Liver (tissue), 9 donors: ENCODE measurements around the gene TTLL5. TPM values are rescaled to one million over a fixed set of nuclear protein-coding genes. Genes with fewer than 3 reads are reported as not detected.
A peak's percentile ranks its signal among the peaks of the same experiment; 100 is the strongest.

Experiments used
- DNase-seq: peaks from one replicate; pipeline ENCODE4 v3.0.0-alpha.2; 2017; ENCODE audit warnings: low spot score
- H3K27ac ChIP-seq, 2 donors: one replicate each; pipeline ENCODE4 v1.7.0; 2013; ENCODE audit warnings: inconsistent platforms in 2 of 2, low read length in 2 of 2, control low read depth in 1 of 2, low read depth in 1 of 2, mild to moderate bottlenecking in 1 of 2
- H3K27me3 ChIP-seq, 4 donors: one replicate each; pipeline versions ENCODE4 v1.6.1 to v1.7.0; 2013; ENCODE audit warnings: low read length in 3 of 4, inconsistent platforms in 1 of 4, mild to moderate bottlenecking in 1 of 4, moderate library complexity in 1 of 4; ENCODE audit not compliant: control insufficient read depth in 4 of 4, insufficient read depth in 4 of 4
- H3K36me3 ChIP-seq, 4 donors: one replicate each; pipeline versions ENCODE4 v1.6.1 to v1.7.0; 2013; ENCODE audit warnings: low read length in 3 of 4, mild to moderate bottlenecking in 3 of 4, low read depth in 1 of 4, moderate library complexity in 1 of 4; ENCODE audit not compliant: control insufficient read depth in 4 of 4, insufficient read depth in 3 of 4
- H3K4me1 ChIP-seq, 4 donors: one replicate each; pipeline versions ENCODE4 v1.6.1 to v1.7.0; 2013; ENCODE audit warnings: low read length in 3 of 4, mild to moderate bottlenecking in 3 of 4, moderate library complexity in 1 of 4; ENCODE audit not compliant: control insufficient read depth in 4 of 4, insufficient read depth in 4 of 4
- H3K4me3 ChIP-seq, 3 donors: one replicate each; pipeline versions ENCODE4 v1.6.1 to v1.7.0; 2013; ENCODE audit warnings: low read length in 3 of 3, control low read depth in 1 of 3, low read depth in 1 of 3, mild to moderate bottlenecking in 1 of 3
- H3K9ac ChIP-seq, 2 donors: one replicate each; pipeline ENCODE4 v1.7.0; 2013; ENCODE audit warnings: low read length in 2 of 2, mild to moderate bottlenecking in 2 of 2, moderate library complexity in 2 of 2, control low read depth in 1 of 2, low read depth in 1 of 2
- H3K9me3 ChIP-seq, 4 donors: one replicate each; pipeline versions ENCODE4 v1.6.1 to v1.7.0; 2013; ENCODE audit warnings: low read length in 3 of 4; ENCODE audit not compliant: control insufficient read depth in 4 of 4
- CTCF ChIP-seq: fragments of 150-350 bp; IDR thresholded peaks from 2 replicates; pipeline ENCODE4 v1.5.1; 2017; ENCODE audit warnings: improper control_type of control experiment, low read depth, low read length; ENCODE audit not compliant: missing input control
- EGR1 ChIP-seq, 2 donors: IDR thresholded peaks; 2 replicates each; pipeline ENCODE4 v1.6.1; 2016 to 2018; ENCODE audit warnings: antibody characterized with exemption in 2 of 2, low read depth in 2 of 2
- FOXA2 ChIP-seq: IDR thresholded peaks from 2 replicates; pipeline ENCODE4 v1.6.1; 2016; ENCODE audit warnings: antibody characterized with exemption
- HNF4A ChIP-seq, 2 donors: conservative IDR thresholded peaks; 2 replicates each; pipeline ENCODE4 v1.6.1; 2016; ENCODE audit warnings: antibody characterized with exemption in 2 of 2, mild to moderate bottlenecking in 2 of 2
- HNF4G ChIP-seq: IDR thresholded peaks from 2 replicates; pipeline ENCODE4 v1.6.1; 2016; ENCODE audit warnings: antibody characterized with exemption
- JUND ChIP-seq, 2 donors: IDR thresholded peaks; 2 replicates each; pipeline ENCODE4 v1.6.1; 2016; ENCODE audit warnings: antibody characterized with exemption in 2 of 2
- MAX ChIP-seq: IDR thresholded peaks from 2 replicates; pipeline ENCODE4 v1.6.1; 2016; ENCODE audit warnings: antibody characterized with exemption
- NR2F2 ChIP-seq: IDR thresholded peaks from 2 replicates; pipeline ENCODE4 v1.6.1; 2016; ENCODE audit warnings: antibody characterized with exemption
- RAD21 ChIP-seq, 2 donors: IDR thresholded peaks; 2 replicates each; pipeline ENCODE4 v1.6.1; 2016; ENCODE audit warnings: antibody characterized with exemption in 2 of 2, mild to moderate bottlenecking in 2 of 2
- REST ChIP-seq: IDR thresholded peaks from 2 replicates; pipeline ENCODE4 v1.6.1; 2016; ENCODE audit warnings: antibody characterized with exemption, mild to moderate bottlenecking
- RXRA ChIP-seq, 2 donors: IDR thresholded peaks; 2 replicates each; pipeline ENCODE4 v1.6.1; 2017 to 2018; ENCODE audit warnings: antibody characterized with exemption in 2 of 2, mild to moderate bottlenecking in 1 of 2
- TAF1 ChIP-seq: conservative IDR thresholded peaks from 2 replicates; pipeline ENCODE4 v1.6.1; 2016; ENCODE audit warnings: antibody characterized with exemption, mild to moderate bottlenecking
- YY1 ChIP-seq: IDR thresholded peaks from 2 replicates; pipeline ENCODE4 v1.6.1; 2016; ENCODE audit warnings: antibody characterized with exemption, mild to moderate bottlenecking
- ZBTB33 ChIP-seq: IDR thresholded peaks from 2 replicates; pipeline ENCODE4 v1.6.1; 2016; ENCODE audit warnings: antibody characterized with exemption
- WGBS: extraction: QIAGEN DNeasy Blood & Tissue Kit; methylation state at CpG from one replicate; pipeline ENCODE4 v1.1.7; 2013; 5-methylcytosine and 5-hydroxymethylcytosine counted together
- polyA plus RNA-seq, 2 donors: library from polyadenylated mRNA; stranded (reverse) in 1 of 2; unstranded in 1 of 2; fragments of 200-250 nt in 1 of 2; fragments of >200 nt in 1 of 2; fragmentation: Nextera tagmentation in 1 of 2; extraction: Ambion mirVana in 1 of 2; gene quantifications; one replicate each; pipeline versions ENCODE4 v1.2.1 to v1.2.3, GENCODE V29; 2013 to 2015
- total RNA-seq, 2 donors: library from RNA; depleted of rRNA; stranded (reverse); fragments of >200 nt; gene quantifications; one replicate each; pipeline ENCODE4 v1.2.3, GENCODE V29; 2014
- donor health status: healthy.
- donor health status: healthy.
- donor health status: healthy.
- donor health status: healthy.
- donor health status: healthy.

Gene TTLL5
- total and polyA plus RNA-seq, 4 donors: 4.3 to 14.2 (median 9.8) TPM

- Histone ChIP-seq H3K36me3 (no peaks in the 10 kb centered on the region), H3K9me3 (no peaks in the 10 kb centered on the region), H3K9ac (no peak overlapping the region), H3K4me1 (peaks cover 0 to 39% (median 14%) of the 10 kb centered on the region in 4 donors), H3K27ac (no peak overlapping the region), H3K27me3 (no peaks in the 10 kb centered on the region), H3K4me3 (no peak overlapping the region)
- TF ChIP-seq TAF1: no peak
- no peak for TF ChIP-seq FOXA2
- no peak for DNase-seq
- WGBS: 76% methylated on average over 10 of the region's 10 CpGs
Observed at GRCh38 chr14:75978249-75978731, 317.2 kb downstream of the TTLL5 start.

GRCh38 chr14:75979071-75979571, 318.1 kb downstream of the TTLL5 start:
- Histone ChIP-seq H3K36me3 (no peaks in the 10 kb centered on the region), H3K9me3 (no peaks in the 10 kb centered on the region), H3K4me1 (peaks cover 0 to 47% (median 20%) of the 10 kb centered on the region in 4 donors), H3K27me3 (no peaks in the 10 kb centered on the region), H3K4me3 (peak overlapping the region in 1 of 3 donors; percentile 2), H3K27ac (no peak overlapping the region), H3K9ac (peak overlapping the region in 1 of 2 donors; percentile 18)
- no peak for DNase-seq
- WGBS: 62% methylated on average over 14 of the region's 14 CpGs
- TF ChIP-seq RAD21 (IDR thresholded peaks at IDR 0.05): peak; percentile 53 to 71
- no peak for TF ChIP-seq HNF4A (conservative IDR thresholded peaks at IDR 0.05)
- no peak for TF ChIP-seq NR2F2
- TF ChIP-seq CTCF: peak; percentile 28
- no peak for TF ChIP-seq YY1

GRCh38 chr14:75979648-75980565, 318.9 kb downstream of the TTLL5 start:
- TF ChIP-seq RAD21 (IDR thresholded peaks at IDR 0.05): no peak
- TF ChIP-seq EGR1 (IDR thresholded peaks at IDR 0.05; ENCODE audit: low read depth in 2 of 2): no peak
- TF ChIP-seq MAX: no peak
- TF ChIP-seq FOXA2: no peak
- no peak for TF ChIP-seq NR2F2
- no peak for TF ChIP-seq HNF4G
- no peak for TF ChIP-seq JUND (IDR thresholded peaks at IDR 0.05)
- TF ChIP-seq ZBTB33: no peak
- no peak for TF ChIP-seq TAF1
- no peak for TF ChIP-seq RXRA (IDR thresholded peaks at IDR 0.05)
- no peak for TF ChIP-seq CTCF
- no peak for TF ChIP-seq REST
- no peak for TF ChIP-seq YY1
- no peak for TF ChIP-seq HNF4A (conservative IDR thresholded peaks at IDR 0.05)
- Histone ChIP-seq H3K27ac (peak overlapping the region in 1 of 2 donors; percentile 45), H3K9ac (peak overlapping the region in 1 of 2 donors; percentile 4), H3K4me1 (peaks cover 2 to 54% (median 28%) of the 10 kb centered on the region in 4 donors), H3K9me3 (no peaks in the 10 kb centered on the region), H3K27me3 (no peaks in the 10 kb centered on the region), H3K36me3 (no peaks in the 10 kb centered on the region), H3K4me3 (peak overlapping the region; percentile 5 to 27 (median 14))
- WGBS: 83% methylated on average over 27 of the region's 27 CpGs
- no peak for DNase-seq
